ENCODE measurements around the gene C8G. TPM values are rescaled to one million over a fixed set of nuclear protein-coding genes. Genes with fewer than 3 reads are reported as not detected.
A peak's percentile ranks its signal among the peaks of the same experiment; 100 is the strongest.

C8G gene
- total RNA-seq, 1 donor from 2014 or later: 2.2 TPM

DNA sequence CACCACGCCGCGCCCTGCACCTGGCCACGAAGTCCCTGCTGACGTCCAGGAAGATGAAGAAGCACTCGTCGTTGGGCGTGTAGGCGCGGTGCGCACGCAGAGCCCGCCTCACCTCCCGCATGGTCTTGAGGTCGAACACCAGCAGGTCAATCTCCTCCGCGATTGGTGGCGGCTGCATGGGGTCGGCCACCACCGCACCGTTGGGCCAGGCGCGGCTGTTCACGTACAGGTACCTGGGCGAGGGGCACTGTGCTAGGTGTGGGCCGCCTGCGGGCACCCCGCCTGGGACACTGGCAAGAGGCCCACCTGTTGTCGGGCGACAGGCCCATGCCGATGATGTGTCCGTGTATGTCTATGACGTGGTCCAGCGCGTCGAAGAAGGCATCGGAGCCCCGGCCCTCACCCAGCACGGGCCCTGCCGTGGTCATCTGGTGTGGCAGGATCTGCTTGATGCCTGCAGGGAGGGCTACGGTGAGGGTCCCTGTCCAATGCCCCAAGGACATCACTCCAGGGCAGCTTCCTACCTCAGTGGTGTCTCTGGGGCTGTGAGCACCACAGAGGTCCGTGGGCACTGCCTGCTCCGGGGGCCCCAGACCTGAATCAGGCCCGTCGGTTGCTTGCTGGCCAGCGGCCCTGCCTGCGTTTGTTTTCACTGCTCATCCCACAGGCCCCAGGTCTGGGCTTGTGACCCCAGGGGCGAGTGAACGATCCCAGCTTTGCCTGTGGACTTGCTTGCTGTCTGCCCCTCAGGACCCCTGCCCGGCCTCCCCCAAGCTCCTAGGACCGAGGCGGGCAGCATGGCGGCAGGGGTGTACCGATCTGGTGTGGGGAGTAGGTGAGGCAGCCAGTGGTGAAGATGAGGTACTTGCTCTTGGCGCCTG, 3.6 kb upstream of the C8G start:
- Mint-ChIP-seq H3K27me3 (ENCODE audit: low read depth) (no peaks in the 10 kb centered on the region), H3K4me3 (ENCODE audit: unreplicated experiment) (no peak overlapping the region), H3K4me1 (ENCODE audit: low read depth) (peaks cover 6% of the 10 kb centered on the region), H3K36me3 (ENCODE audit: low read depth) (peaks cover 12% of the 10 kb centered on the region), H3K9me3 (ENCODE audit: low read depth) (peaks cover 2% of the 10 kb centered on the region), H3K27ac (ENCODE audit: unreplicated experiment) (no peak overlapping the region)
- DNase-seq (ENCODE audit: low spot score): peak; percentile 91
- TF ChIP-seq, protein P1, sequence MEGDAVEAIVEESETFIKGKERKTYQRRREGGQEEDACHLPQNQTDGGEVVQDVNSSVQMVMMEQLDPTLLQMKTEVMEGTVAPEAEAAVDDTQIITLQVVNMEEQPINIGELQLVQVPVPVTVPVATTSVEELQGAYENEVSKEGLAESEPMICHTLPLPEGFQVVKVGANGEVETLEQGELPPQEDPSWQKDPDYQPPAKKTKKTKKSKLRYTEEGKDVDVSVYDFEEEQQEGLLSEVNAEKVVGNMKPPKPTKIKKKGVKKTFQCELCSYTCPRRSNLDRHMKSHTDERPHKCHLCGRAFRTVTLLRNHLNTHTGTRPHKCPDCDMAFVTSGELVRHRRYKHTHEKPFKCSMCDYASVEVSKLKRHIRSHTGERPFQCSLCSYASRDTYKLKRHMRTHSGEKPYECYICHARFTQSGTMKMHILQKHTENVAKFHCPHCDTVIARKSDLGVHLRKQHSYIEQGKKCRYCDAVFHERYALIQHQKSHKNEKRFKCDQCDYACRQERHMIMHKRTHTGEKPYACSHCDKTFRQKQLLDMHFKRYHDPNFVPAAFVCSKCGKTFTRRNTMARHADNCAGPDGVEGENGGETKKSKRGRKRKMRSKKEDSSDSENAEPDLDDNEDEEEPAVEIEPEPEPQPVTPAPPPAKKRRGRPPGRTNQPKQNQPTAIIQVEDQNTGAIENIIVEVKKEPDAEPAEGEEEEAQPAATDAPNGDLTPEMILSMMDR (IDR thresholded peaks at IDR 0.05): no peak

DNA sequence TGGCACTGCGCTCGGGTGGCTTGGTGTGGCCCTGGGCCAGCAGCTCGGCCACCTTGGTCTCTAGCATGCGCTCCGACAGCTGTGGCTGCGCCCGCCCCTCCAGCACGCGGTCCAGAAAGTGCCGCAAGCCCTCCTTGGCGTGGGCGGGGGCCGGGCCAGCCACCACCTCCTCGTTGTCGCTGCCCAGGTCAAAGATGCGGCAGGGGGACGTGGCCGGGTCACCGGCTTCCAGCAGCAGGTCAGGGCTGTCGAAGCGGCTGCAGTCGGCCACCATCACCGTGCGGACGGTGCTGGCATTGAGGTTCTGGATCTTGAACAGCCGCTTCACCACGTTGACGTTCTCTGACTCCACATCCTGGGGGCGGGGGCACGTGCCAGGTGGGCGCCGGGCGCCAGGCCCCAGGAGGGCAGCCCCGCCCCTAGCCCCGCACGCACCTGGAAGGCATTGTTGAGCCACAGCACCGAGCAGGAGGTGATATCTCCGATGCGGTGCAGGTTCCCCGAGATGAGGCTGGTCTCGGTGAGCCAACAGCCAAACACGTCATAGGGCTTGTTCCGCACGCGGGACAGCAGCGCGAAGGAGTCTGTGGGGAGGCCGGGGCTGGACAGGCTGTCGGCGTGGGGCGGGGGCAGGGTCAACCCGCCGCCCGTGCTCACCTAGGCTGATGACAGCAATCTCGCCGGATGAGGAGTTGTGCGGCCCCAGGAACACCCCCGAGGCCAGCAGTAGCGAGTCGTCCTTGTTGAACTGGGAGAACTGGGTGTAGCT, 2.7 kb upstream of the C8G start:
- no peak overlapping the region for H3K27ac Mint-ChIP-seq (ENCODE audit: unreplicated experiment)
- H3K4me3 Mint-ChIP-seq (ENCODE audit: unreplicated experiment): no peak overlapping the region
- DNase-seq (ENCODE audit: low spot score): peak; percentile 82
- H3K27me3 Mint-ChIP-seq (ENCODE audit: low read depth): no peaks in the 10 kb centered on the region
- TF ChIP-seq, protein P1 (IDR thresholded peaks at IDR 0.05): no peak
- peaks cover under 1% of the 10 kb centered on the region for H3K9me3 Mint-ChIP-seq (ENCODE audit: low read depth)
- peaks cover 12% of the 10 kb centered on the region for H3K36me3 Mint-ChIP-seq (ENCODE audit: low read depth)
- peaks cover 6% of the 10 kb centered on the region for H3K4me1 Mint-ChIP-seq (ENCODE audit: low read depth)

DNA sequence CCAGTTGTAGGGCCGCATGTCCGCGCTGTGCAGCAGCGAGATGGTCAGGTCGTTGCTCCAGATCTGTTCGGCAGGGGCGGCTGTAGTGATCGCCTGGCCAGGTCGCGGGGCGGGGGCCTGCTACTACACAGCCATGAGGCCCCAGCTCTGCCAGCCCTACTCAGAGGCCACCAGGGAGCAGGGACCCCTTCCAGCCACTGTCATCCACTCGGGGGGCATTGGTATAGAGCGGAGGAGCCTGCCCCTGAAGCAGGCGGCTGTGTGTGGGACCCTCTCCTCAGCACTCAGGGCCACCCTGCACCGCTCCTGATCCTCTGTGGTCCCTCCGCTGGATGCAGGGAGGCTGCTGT, 2.2 kb upstream of the C8G start:
- Mint-ChIP-seq H3K9me3 (ENCODE audit: low read depth) (no peaks in the 10 kb centered on the region), H3K4me3 (ENCODE audit: unreplicated experiment) (peak overlapping the region; percentile 68), H3K4me1 (ENCODE audit: low read depth) (peaks cover 6% of the 10 kb centered on the region), H3K27me3 (ENCODE audit: low read depth) (no peaks in the 10 kb centered on the region), H3K36me3 (ENCODE audit: low read depth) (peaks cover 12% of the 10 kb centered on the region), H3K27ac (ENCODE audit: unreplicated experiment) (no peak overlapping the region)
- peak; percentile 83 for DNase-seq (ENCODE audit: low spot score)
- TF ChIP-seq, protein P1 (IDR thresholded peaks at IDR 0.05): no peak

DNA sequence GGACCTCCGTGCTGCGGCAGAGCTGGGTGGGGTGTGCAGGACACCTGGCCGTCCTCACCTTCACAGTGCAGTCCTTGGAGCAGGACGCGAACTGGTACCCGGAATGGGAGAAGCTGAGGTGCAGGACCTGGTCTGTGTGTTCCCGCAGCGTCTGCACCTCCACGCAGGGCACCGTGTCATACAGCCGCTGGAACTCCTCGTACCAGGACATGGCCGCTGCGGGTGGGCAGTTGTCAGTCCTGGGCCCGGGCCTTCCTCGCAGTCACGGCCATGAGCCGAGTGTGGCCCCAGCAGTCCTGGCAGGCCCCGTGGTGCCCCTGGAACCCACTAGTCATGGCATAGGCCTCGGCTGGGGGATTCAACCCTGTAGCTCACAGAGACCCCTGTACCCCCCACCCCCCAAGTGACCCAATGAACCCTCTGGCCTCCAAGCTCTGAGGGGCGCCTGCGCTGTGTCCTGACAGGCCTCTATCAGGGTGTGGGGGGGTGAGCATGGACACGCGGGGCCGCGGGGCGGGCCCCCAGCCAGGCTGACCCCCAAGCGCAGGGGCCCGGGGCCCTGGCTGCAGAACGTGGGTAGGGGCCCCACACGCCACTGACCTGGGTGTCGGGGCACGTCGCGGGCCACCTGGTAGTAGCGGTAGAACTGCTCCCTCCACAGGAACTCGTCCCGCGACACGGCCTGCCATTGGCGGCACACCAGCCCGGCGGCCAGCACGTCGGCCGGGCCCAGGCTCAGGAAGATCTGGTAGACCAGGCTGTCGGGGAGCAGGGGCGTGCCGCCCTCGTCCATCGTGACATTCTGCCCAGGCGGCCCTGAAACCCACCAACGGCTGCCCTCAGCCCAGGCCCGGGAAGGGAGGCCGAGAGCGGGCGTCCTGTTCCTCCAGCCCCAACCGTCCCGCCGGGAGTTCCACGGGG, 1.5 kb upstream of the C8G start:
- H3K9me3 Mint-ChIP-seq (ENCODE audit: low read depth): no peaks in the 10 kb centered on the region
- H3K36me3 Mint-ChIP-seq (ENCODE audit: low read depth): peaks cover 11% of the 10 kb centered on the region
- no peaks in the 10 kb centered on the region for H3K27me3 Mint-ChIP-seq (ENCODE audit: low read depth)
- peak overlapping the region; percentile 69 for H3K27ac Mint-ChIP-seq (ENCODE audit: unreplicated experiment)
- DNase-seq (ENCODE audit: low spot score): peak; percentile 94
- peaks cover 9% of the 10 kb centered on the region for H3K4me1 Mint-ChIP-seq (ENCODE audit: low read depth)
- H3K4me3 Mint-ChIP-seq (ENCODE audit: unreplicated experiment): peak overlapping the region; percentile 70
- TF ChIP-seq, protein P1 (IDR thresholded peaks at IDR 0.05): peak; percentile 35

DNA sequence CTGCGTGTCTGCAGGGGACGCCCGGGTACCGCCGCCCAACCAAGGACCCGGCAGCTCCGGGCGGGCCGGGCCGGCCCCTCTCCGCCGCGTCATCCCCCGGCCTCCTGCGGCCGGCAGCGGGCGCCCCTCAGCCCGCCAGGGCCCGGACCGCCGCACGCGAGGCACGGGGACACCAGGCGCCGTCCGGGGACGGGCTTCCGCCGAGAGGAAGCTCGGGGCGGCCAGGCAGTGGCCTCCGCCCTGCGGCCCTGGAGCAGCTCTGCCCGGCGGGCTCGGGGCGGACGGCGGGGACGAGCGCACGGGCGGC, 878 bp upstream of the C8G start:
- TF ChIP-seq, protein P1 (IDR thresholded peaks at IDR 0.05): no peak
- Mint-ChIP-seq H3K4me3 (ENCODE audit: unreplicated experiment) (peak overlapping the region; percentile 70), H3K9me3 (ENCODE audit: low read depth) (no peaks in the 10 kb centered on the region), H3K27ac (ENCODE audit: unreplicated experiment) (no peak overlapping the region), H3K36me3 (ENCODE audit: low read depth) (peaks cover 7% of the 10 kb centered on the region), H3K27me3 (ENCODE audit: low read depth) (no peaks in the 10 kb centered on the region), H3K4me1 (ENCODE audit: low read depth) (peaks cover 9% of the 10 kb centered on the region)
- DNase-seq (ENCODE audit: low spot score): peak; percentile 90
